Fibroblast of skin of right biceps (primary cell): ENCODE results near the gene PRMT1.
A peak's percentile ranks its signal among the peaks of the same experiment; 100 is the strongest.
"Not testable (repeated sequence)": the region's sequence is repeated elsewhere in the genome, so short reads cannot be mapped to it uniquely, and the experiment has no call there.

Experiments used
- DNase-seq: peaks from one replicate; pipeline ENCODE4 v3.0.0-alpha.2; 2013

PRMT1 gene

DNA sequence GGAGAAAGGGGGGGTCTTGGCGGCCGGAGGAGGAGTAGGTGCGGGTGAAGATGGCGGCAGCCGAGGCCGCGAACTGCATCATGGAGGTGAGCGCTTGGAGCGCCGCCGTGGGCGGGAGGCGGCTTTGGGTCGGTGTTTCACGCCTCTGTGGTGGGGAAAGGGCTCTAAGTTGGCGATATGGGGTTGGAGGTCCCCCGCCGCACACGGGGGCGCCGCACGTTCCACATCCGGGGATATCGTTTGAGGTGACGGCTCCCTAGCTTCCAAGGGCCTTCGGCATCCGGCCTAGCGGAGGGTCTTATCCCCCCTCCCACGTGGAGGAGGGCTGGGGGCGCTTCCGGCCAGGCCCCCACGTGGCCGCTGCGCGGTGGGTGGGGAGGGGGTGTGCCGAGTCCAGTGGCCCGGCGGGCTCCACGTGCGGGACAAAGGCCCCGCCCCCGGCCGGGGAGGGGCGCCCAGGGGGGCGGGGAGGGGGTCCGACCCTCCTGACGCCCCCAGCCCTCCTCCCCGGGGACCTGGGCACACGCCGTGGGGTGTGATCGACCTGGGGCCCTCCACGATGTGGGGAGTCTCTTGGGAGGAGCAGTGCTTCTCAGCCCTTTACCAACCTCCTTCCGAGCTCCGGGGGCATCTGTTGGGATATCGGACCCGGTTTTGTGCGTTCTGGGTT is at the start of gene PRMT1:
TSS of gene PRMT1 (plus strand) at position 41 of the 670 bp plus-strand sequence. CDS start at position 51, 10 bp downstream.
- peak; percentile 40 for DNase-seq

DNA sequence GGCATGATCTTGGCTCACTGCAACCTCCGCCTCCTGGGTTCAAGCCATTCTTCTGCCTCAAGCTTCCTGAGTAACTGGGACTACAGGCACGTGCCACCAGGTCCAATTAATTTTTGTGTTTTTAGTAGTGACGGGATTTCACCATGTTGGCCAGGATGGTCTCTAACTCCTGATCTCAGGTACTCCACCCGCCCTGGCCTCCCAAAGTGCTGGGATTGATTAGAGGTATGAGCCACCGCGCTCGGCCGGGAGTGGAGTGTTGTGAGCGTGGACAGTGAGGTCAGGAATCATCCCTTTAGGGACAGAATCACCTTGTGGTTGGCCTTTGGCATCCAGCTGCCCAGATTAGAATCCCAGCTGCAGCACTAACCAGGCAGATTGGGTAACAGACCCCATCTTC is 47.4 kb upstream of the PRMT1 start:
- DNase-seq = no peak

DNA sequence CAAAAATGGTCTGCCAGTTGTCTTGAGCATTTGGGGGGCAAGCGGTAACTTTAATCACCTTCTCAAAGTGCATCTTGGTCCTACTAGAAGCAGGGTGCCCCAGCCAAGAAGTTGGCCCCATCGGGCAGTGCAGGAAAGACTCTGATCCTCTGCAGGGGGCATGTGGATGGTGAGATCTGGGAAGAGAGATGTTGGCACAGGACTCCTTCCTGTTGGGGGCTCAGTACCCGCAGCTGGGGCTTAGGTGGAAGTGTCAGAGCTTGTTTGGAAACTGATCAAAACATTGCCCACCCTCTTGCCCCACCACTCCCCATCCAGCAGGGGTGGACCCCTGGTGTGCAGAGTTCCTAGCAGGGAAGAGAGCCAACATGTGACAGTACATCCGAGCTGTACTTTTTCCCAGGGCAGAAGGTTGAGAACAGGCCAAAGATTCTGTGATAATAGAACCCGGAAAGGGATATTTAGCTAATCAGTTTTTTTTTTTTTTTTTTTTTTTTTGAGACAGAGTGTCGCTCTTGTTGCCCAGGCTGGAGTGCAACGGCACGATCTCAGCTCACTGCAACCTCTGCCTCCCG is 46.0 kb upstream of the PRMT1 start:
- DNase-seq = no peak

DNA sequence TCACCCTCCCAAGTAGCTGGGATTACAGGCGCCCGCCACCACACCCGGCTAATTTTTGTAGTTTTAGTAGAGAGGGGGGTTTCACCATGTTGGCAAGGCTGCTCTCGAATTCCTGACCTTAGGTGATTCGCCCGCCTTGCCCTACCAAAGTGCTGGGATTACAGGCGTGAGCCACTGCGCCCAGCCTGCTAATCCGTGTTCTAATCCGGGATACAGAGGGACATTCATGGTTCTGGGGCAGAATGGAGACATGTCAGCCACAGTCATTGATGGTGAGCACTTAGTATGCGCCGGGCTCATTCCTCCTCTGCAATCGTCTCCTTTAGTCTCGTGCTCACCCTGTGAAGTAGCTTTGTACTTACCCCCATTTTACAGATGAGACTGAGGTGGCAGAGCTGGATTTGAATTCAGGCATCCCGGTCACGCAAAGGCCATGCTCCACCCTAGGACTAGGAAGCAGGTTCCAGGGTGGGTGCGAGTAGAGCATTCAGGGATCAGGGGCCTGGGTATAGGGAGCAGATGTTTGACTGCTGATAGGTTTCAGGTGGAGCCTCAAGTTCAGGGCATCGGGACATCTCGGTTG is 45.4 kb upstream of the PRMT1 start:
- no peak for DNase-seq

DNA sequence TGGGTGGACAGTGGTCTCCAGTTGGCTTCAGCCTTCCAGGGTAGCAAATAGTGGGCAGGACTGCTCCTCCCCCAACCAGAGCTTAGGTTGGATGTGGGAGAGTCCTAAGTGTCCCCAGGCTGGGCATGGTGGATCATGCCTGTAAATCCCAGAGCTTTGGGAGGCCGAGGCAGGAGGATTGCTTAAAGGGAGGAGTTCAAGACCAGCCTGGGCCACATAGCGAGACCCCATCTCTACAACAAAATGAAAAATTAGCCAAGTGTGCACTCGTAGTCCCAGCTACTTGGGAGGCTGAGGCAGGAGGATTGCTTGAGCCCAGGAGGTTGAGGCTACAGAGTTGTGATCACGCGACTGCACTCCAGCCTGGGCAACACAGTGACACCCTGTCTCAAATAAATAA is 44.5 kb upstream of the PRMT1 start:
- no peak for DNase-seq

DNA sequence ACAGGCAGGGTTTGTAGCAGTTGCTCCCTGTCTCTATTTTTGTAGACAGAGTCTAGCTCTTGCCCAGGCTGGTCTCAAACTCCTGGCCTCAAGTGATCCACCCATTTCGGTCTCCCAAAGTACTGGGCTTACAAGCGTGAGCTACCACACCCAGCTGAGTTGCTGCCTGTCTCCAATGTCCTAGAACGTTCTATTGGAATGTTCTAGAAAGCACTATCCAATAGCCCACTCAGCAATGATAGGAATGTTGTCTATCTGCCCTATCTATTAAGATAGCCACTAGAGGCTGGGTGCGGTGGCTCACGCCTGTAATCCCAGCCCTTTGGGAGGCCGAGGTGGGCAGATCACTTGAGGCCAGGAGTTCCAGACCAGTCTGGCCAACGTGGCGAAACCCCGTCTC is 43.8 kb upstream of the PRMT1 start:
- not testable (repeated sequence) for DNase-seq

DNA sequence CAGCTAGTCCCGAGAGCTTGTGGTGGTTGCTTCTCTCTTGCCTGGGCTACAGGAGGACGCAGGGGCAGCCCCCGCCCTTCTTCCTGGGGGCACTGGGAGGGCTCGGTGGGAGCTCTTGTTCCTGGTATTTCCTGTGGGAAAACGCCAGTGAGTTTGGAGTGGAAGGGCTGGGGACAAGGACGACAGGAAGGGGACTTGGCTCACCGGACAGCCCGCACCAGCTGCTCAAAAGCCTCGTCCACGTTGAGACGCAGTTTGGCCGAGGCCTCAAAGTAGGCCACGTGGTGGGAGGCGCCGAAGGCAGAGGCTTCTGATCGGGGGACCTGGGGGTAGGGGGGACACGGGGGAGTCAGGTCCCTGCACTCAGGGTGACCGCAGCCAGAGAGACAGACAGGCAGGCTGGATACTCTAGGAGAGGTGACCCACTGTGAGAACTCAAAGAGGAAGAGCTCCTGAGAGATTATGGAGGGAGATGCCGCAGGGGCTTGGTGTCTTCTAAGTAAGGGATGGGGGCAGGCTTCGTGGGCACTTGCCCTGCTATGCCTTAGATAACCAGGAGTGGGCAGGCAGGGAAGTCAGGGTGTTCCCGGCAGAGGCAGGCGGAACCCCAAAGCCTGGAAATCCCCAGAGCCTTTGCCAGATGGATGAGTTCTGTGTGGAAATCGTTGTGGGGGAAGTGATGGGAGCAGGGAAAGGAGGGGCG is 41.4 kb upstream of the PRMT1 start:
- no peak for DNase-seq

DNA sequence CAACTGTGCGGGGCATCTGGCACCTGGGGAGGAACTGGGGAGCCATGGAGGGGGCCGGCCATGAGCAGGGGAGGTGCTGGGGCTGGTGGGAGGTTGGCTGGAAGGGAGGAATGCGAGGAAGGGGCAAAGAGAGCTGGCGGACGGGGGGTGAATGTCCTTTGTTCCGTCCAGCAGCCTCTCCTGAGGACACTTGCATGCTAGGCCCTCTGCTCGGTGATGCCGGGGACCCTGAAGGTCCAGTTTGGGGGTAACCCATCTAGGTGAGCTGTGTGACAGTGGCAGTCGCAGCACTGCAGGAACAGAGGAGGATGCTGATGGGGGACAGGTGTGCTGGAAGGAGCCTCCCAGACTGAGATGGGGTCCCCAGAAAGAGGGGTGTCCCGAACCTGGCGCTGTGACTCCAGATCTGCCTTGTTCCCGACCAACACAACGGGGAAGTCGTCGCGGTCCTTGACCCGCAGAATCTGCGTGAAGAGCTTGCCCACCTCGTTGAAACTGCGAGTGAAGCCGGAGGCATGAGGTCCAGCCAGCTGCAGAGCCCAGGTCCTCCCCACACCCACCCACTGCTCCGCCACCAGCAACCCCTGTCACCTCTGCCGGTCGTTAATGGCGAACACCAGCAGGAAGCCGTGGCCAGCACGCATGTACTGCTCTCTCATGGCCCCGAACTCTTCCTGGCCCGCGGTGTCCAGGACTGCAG is 40.7 kb upstream of the PRMT1 start:
- DNase-seq = no peak

DNA sequence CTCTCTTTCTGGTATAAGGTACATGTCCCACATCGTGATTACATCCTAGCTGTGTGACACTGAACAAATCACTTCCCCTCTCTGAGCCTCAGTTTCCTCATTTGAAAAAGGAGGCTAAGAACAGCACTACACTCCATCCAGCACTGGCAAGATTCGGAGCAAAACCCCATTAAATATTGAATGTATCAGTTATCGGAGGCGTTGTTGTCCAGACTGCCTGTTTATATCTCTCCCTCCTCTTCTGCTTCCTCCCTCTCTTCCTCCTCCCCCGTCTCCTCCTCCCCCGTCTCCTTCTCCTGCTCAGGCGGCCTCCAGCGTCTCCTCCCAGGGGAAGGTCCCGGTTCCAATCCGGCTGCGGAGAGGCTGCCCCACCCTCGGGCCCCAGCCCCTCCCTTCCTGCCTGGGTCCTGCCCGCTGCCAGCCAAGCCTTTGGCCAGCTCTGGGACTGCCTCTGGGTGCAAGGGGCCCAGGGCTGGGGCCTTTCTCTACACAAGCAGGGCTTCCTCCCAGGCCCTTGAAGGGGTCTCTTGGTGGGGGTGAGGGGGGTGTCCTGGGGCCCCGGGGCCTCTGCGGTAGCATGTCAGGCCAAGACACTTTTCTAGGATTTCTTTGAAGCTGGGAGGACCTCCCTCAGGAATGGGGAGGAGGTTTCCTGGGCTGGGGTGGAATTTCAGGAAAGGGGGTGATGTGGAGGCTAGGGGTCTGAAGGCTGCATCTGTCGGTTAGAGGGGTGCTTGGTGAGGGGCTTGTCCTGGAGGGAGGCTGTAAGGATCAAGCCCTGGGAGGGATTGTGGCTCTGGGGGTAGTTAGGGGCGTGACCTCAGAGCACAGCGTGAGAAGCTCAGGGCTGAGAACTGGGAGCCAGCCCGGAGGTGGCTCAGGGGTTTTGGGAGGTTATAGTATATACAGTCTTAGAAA is 39.0 kb upstream of the PRMT1 start:
- peak; percentile 83 for DNase-seq

DNA sequence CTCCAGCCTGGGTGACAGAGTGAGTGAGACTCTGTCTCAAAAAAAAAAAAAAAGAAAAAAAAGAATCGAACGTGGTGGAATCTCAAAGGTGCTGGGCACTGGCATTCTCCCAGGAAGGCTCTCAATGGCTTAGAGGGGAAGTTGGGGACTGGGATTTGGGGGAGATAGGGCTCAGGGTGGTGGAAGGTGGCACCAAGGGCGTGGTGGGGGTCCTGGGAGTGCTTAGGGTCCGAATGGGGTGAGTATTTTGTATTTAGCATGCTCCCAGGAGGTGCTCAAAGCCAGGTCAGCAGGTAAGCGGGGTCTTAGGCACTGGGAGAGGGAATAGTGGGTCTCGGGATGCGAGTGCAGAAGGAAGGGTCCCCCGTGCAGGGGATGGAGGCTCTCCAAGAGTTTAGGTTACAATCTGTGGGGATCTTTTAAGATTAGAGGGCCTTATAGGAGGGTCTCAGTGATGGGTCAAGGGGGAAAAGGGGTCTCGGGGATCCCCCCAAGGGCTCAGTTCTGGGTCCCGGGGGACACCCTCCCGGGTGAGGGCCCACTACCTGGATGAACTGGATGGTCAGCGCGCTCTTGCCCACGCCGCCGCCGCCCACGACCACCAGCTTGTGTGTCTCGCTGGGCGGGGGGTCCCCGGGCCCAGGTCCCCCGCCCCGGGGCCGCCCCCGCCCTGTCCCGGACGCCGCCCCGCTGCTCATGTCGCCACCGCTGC is 37.5 kb upstream of the PRMT1 start:
- no peak for DNase-seq

DNA sequence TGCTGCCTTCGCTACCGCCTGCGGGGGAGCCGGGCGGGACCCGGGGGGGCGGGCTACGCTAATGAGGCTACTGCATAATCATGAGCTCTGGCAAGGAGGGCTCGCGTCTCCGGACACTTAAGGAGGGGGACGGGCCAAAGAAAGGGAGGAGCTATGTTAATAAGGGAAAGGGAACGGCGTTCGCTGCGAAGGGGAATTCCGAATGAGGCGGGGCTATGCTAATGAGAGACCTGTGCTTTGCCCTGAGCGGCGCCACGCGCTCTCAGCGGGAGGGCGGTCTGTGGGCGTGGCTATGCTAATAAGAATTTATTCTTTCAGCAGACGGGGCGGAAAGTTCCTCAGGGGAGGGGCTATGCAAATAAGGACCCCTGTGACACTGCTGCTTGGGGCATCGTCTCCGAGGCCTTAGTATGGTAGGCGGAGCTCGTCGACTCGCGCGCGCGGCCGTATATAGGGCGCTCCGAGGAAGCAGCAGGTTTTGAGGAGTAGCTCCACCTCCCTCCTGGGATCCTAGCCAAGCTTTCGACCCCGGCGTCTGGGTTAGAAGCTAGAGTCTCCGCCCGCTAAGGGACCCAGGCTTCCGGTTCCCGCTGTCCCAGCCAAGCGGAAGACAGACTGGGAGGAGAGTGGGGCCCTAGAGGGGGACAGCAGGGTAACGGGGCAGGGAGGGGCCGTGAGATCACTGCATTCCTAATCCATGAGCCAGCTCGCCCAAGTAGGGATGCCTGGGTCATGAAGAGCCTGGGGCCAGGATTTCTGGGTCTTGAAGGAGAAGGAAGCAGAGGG is 36.8 kb upstream of the PRMT1 start, which contains the start of gene RRAS:
TSS of gene RRAS (minus strand) at position 31 of the 786 bp plus-strand sequence. CDS start 45 bp downstream, outside the sequence.
- DNase-seq = peak; percentile 100

DNA sequence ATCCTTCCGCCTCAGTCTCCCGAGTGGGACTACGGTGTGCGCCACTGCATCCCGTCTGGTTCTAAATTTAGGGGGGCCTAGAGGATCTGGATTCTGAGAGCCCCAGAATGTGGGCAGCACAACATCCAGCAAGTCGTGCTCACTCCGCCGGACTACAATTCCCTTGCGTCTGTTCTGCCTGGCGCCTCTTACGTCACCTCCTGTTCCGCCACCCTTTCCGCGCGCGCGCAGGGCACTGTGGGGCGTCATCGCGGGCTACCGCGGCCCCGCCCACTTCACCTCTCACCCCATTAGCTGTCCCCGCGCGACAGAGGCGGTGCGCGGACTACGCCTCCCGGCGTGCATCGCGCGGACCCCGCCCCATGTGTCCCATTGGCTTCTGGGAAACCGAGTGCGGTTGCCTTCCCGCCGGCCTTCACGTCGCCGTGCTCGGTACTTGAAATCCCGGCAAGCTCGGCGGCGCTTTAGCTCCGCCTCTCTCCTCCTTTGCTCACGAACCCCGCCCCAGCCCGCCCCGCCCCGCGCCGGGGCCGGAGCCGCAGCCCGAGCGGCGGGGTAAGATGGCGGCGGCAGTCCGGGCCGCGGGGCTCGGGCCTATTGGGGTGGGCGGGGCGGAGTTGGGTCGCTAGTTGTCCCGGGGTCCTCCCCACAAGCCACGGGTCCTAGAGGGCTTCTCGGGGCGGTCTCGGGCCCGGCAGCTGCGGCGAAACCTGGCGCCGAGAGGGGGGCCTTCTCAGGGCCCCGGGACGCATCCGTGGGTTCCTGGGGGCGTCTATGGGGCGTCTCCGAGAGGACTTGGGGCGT is 35.2 kb upstream of the PRMT1 start, which contains the start of gene SCAF1:
TSS of gene SCAF1 (plus strand) at position 522 of the 804 bp plus-strand sequence. CDS start 2,818 bp downstream, outside the sequence.
- DNase-seq = peak; percentile 100

DNA sequence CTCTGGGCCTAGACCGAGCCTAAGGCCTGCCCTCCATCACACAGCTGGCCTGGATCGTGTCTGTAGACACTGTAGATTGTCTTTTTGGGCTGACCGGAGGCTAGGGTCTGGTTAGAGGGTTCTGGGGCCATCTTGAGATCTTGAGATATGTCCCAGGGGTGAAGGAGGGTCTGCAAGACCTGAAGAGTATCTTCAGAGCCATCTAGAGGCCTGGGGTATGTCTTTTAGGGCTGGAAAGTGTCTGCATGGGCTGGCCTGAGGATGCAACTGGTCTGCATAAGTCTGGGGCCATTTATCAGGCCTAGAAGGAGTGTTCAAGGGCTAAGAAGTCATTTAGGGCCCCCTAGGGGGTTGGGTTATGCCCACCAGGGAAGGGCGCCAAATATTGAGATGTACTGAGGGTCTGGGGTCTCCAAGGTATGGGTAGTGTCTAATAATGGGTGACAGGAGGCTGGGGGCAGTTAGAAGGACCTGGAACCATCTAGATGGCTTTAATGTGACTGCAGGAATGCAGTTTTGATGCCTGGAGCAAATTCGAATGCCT is 34.5 kb upstream of the PRMT1 start:
- no peak for DNase-seq

DNA sequence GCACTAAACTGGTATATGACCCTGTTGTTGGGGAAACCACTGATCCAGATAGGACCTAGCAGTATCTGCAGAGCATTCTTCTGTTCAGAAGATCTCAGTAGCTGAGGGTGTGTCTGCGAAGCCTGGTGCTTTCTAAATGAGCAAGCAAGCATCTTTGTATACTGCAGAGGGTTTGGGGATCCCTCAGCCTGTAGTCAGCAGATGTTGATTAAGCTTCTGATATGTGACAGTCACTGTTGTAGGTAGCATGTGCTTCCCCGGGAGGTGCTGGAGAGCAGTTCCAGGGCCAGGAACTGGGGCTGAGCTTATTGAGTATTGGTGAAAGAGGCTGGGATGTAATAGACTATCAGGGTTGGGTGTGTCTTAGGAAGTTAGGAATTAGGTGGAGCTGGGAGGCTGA is 33.6 kb upstream of the PRMT1 start:
- DNase-seq = no peak

DNA sequence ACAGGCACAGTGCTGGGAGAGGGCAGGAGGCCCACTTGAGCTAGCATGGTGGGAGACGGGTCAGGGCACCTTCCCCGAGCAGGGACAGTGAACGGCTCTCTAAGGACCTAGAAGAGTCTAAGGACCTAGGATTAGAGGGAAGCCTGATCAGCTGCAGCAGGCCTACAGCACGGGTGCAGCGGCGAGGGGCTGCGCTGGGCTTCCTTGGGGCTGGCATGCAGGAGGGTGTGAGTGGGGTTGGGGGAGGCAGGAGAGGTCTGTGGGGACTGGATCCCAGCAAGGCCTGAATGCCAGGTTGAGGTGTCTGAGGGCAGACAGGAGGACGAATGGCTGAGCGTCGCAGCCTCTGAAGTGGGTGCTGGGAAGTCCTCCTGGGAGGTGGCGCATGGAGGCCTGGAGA is 31.5 kb upstream of the PRMT1 start:
- DNase-seq = no peak

DNA sequence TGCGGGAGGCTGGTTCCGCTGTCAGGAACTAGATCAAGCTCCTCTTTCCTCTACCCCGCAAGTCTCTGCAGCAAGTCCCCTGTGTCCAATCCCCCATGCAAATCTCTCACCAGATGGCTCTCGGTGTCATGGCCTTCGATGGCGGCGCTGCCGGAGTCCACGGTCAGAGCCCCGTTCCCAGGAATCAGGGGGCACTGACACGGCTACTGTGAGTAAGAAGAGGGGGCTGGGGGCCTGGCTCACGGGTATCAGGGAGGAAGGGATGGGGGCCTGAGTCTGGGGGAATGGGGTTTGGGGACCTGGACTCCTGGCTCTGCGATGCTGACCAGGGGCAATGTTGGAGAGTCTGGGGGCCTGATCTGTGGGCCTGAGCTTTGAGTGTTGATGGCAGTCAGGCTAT is 31.1 kb upstream of the PRMT1 start:
- no peak for DNase-seq

DNA sequence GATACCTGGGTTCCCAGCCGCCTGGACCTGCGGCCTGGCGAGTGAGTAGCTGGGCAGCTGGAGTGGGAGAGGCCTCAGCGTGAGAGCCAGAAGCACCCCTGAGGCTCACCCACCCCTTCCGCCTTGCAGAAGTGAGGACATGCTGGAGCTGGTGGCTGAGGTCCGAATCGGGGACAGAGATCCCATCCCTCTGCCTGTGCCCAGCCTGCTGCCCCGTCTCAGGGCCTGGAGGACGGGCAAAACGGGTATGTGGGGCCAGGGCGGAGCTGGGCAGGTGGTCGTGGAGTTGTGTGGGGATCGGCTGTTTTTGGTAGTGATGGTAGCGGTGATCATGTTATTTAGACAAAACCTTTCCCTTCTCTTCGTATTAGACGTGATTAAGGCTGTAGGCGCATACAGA is 30.5 kb upstream of the PRMT1 start:
- no peak for DNase-seq

DNA sequence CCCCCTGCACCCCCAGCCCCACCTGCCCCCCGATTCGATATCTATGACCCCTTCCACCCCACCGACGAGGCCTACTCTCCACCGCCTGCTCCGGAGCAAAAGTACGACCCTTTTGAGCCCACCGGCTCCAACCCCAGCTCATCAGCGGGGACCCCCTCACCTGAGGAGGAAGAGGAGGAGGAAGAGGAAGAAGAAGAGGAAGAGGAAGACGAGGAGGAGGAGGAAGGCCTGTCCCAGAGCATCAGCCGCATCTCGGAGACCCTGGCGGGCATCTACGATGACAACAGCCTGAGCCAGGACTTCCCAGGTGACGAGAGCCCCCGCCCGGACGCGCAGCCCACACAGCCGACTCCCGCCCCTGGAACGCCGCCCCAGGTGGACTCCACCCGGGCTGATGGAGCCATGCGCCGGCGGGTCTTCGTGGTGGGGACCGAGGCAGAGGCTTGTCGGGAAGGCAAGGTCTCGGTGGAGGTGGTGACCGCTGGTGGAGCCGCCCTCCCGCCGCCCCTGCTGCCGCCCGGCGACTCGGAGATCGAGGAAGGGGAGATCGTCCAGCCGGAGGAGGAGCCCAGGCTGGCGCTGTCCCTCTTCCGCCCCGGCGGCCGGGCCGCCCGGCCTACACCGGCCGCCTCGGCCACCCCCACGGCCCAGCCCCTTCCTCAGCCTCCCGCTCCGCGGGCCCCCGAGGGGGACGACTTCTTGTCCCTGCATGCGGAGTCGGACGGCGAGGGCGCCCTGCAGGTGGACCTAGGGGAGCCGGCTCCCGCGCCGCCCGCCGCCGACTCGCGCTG is 25.8 kb upstream of the PRMT1 start:
- no peak for DNase-seq
